Measurements from ENCODE around the gene TMEM89.
A peak's percentile ranks its signal among the peaks of the same experiment; 100 is the strongest.

TMEM89 gene

GRCh38 chr3:48621461-48621869 lies at the start of gene TMEM89:
TSS of gene TMEM89 (minus strand) at chr3:48621769. CDS start at chr3:48621756, 13 bp downstream.
- DNase-seq: no peak

GRCh38 chr3:48664929-48665328 lies 43.4 kb upstream of the TMEM89 start:
- no peak for DNase-seq

GRCh38 chr3:48664313-48664644 lies 42.7 kb upstream of the TMEM89 start:
- no peak for DNase-seq

GRCh38 chr3:48663489-48664312 lies 42.1 kb upstream of the TMEM89 start:
- DNase-seq: peak; percentile 85

- DNase-seq: peak; percentile 68
Observed at GRCh38 chr3:48662753-48663488, 41.4 kb upstream of the TMEM89 start, which contains the start of gene CELSR3. TSS of gene CELSR3 (minus strand) at chr3:48662886. CDS start at chr3:48662634, 252 bp downstream.

- DNase-seq: no peak
Observed at GRCh38 chr3:48662145-48662752, 40.7 kb upstream of the TMEM89 start.

GRCh38 chr3:48661501-48662144 lies 40.1 kb upstream of the TMEM89 start:
- DNase-seq: no peak

- no peak for DNase-seq
Observed at GRCh38 chr3:48660800-48661400, 39.3 kb upstream of the TMEM89 start.

- no peak for DNase-seq
Observed at GRCh38 chr3:48656841-48657281, 35.3 kb upstream of the TMEM89 start.

GRCh38 chr3:48656061-48656840 lies 34.7 kb upstream of the TMEM89 start:
- no peak for DNase-seq

GRCh38 chr3:48655606-48656005 lies 34.0 kb upstream of the TMEM89 start:
- no peak for DNase-seq

GRCh38 chr3:48655063-48655462 lies 33.5 kb upstream of the TMEM89 start:
- no peak for DNase-seq

- no peak for DNase-seq
Observed at GRCh38 chr3:48652923-48653715, 31.6 kb upstream of the TMEM89 start.

- DNase-seq: no peak
Observed at GRCh38 chr3:48651771-48652170, 30.2 kb upstream of the TMEM89 start.

GRCh38 chr3:48650723-48651122 lies 29.2 kb upstream of the TMEM89 start:
- DNase-seq: no peak

GRCh38 chr3:48648188-48648850 lies 26.8 kb upstream of the TMEM89 start:
- DNase-seq: no peak

GRCh38 chr3:48647714-48648113 lies 26.1 kb upstream of the TMEM89 start:
- no peak for DNase-seq

GRCh38 chr3:48644898-48645760 lies 23.6 kb upstream of the TMEM89 start:
- no peak for DNase-seq

GRCh38 chr3:48642605-48643004 lies 21.0 kb upstream of the TMEM89 start:
- no peak for DNase-seq
